Endothelial cell of umbilical vein (primary cell): ENCODE measurements around the gene ADGRG3.

Experiments used
- EZH2 ChIP-seq: IDR thresholded peaks from 2 replicates; pipeline ENCODE4 v1.6.1; 2012; ENCODE audit warnings: borderline replicate concordance, low read depth, mild to moderate bottlenecking, moderate library complexity, low read length, inconsistent platforms; ENCODE audit not compliant: severe bottlenecking
- GATA2 ChIP-seq: IDR thresholded peaks from 2 replicates; pipeline ENCODE4 v1.7.0; 2011; ENCODE audit warnings: low read depth, mild to moderate bottlenecking, moderate library complexity, mixed read lengths, low read length; ENCODE audit not compliant: insufficient read length, insufficient read depth
- JUN ChIP-seq: IDR thresholded peaks from 2 replicates; pipeline ENCODE4 v1.6.1; 2011; ENCODE audit warnings: borderline replicate concordance, low read depth; ENCODE audit not compliant: insufficient read length, insufficient read depth
- POLR2A ChIP-seq: IDR thresholded peaks from 2 replicates; pipeline ENCODE4 v1.6.1; 2012; ENCODE audit warnings: low read depth, mild to moderate bottlenecking, control low read depth, low read length
- POLR2AphosphoS5 ChIP-seq: IDR thresholded peaks from 2 replicates; pipeline ENCODE4 v1.6.1; 2012; ENCODE audit warnings: low read depth, mild to moderate bottlenecking, control low read depth, low read length, moderate library complexity; ENCODE audit not compliant: insufficient read depth
- TF ChIP-seq, protein P1 (sequence below): IDR thresholded peaks from 2 replicates; pipeline ENCODE4 v1.6.1; 2011; ENCODE audit not compliant: insufficient read depth, insufficient read length
- TF ChIP-seq, protein P2 (sequence below), 2 donors: IDR thresholded peaks; 1 replicate in 1 of 2; 2 replicates in 1 of 2; pipeline ENCODE4 v1.5.1; 2011; ENCODE audit warnings: low read length in 2 of 2, mild to moderate bottlenecking in 2 of 2, moderate library complexity in 2 of 2, control low read depth in 1 of 2, inconsistent platforms in 1 of 2, low read depth in 1 of 2; ENCODE audit not compliant: insufficient read depth in 1 of 2; ENCODE audit errors: extremely low read depth in 1 of 2

DNA sequence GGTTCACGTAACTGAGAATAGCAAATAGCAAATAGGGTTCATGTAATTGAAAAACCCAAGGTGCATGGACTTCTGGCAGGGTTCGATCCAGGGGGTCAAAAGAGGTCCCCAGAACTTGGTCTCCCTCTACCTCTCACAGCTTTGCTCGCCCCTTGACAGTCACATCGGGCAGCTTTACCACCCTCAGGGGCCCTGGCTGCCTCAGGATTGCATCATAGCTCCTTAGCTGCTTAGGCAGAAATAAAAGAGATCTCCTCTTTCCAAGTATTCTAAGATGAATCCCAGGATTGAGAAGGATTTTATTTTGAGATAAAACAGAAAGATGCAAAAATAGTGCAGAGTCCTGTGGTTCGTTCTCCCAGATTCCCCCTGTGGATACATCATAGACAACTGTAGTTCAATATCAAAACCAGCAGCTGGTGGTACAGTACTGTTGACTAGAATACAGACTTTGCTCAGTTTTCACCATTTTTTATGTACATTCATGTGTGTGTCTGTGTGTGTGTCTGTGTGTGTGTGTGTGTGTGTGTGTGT is 12.8 kb downstream of the ADGRG3 start:
- TF ChIP-seq EZH2 (no peak), POLR2AphosphoS5 (no peak), JUN (no peak), POLR2A (no peak), GATA2 (no peak)
- TF ChIP-seq, protein P1, sequence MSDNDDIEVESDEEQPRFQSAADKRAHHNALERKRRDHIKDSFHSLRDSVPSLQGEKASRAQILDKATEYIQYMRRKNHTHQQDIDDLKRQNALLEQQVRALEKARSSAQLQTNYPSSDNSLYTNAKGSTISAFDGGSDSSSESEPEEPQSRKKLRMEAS = no peak
- TF ChIP-seq, protein P2, sequence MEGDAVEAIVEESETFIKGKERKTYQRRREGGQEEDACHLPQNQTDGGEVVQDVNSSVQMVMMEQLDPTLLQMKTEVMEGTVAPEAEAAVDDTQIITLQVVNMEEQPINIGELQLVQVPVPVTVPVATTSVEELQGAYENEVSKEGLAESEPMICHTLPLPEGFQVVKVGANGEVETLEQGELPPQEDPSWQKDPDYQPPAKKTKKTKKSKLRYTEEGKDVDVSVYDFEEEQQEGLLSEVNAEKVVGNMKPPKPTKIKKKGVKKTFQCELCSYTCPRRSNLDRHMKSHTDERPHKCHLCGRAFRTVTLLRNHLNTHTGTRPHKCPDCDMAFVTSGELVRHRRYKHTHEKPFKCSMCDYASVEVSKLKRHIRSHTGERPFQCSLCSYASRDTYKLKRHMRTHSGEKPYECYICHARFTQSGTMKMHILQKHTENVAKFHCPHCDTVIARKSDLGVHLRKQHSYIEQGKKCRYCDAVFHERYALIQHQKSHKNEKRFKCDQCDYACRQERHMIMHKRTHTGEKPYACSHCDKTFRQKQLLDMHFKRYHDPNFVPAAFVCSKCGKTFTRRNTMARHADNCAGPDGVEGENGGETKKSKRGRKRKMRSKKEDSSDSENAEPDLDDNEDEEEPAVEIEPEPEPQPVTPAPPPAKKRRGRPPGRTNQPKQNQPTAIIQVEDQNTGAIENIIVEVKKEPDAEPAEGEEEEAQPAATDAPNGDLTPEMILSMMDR (IDR thresholded peaks at IDR 0.05; ENCODE audit: extremely low read depth in 1 of 2, insufficient read depth in 1 of 2, low read depth in 1 of 2, low read length in 2 of 2) = no peak
